ENCODE measurements around the gene MYO15B.

Gene MYO15B

GRCh38 chr17:75607086-75607485, 19.5 kb downstream of the MYO15B start:
- no peak for DNase-seq

DNA sequence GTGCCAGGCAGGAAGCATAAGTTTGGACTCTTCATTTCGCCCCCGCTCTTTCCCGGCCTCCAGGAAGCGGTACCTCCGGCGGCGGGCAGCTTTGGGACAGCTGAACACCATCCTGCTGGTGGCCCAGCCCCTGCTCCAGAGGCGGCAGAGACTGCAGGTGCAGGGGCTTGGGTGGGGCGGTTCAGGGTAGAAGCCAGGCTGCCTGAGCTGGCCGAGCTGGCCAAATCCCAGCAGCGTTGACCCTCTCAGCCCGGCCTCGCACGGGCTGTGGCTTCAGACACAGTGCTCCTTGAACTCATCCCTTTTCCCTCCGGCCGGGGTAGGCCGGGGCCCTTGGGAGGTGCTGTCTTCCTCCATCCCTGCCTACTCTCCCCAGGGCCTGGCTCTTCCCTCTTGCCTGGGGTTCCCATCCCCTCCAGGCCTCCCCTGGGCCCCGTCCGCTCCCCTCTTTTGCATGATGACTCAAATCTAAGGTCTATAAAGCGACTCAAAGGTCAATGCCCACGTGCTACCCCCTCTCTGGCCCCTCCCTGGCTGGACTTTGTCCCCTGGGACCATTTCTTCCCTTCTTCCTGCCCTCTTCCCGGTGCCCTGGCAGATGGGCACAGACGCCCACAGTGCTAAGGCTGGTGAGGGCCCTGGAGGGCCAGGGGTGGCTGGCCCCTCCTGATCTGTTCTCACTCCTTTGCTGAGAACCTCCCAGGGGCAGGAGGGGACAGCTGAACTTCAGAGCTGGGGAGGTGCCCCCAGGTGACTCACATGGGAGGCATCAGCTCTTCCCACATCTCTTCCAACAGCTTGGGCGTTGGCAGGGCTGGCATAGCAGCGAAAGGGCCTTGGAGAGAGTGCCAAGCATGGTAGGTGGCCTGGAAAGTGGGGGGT, 22.7 kb downstream of the MYO15B start:
- no peak for DNase-seq

DNA sequence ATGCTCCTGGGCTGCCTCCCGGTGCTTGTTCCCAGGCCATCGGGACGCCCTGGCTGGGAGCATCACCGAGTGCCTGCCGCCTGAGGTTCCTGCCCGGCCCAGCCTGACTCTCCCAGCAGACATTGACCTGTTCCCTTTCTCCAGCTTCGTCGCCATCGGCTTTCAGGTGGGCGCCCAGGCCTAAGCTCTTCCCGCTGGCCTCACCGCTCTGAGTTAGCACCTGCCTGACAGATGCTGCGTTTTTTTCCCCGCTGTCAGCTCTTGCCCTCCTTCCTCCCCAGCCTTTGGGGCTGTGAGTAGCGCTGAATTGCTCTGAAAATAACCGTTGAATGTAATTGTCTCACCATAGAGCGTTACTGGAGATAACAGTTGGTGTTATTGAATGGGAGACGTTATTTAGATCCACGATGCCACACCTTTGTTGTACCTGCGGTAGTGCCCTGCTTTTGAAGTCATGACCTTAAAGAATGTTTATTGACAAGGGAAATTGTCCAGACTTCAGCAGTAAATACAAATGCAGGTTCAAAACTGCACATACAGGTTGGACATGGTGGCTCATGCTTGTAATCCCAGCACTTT, 24.3 kb downstream of the MYO15B start:
- DNase-seq: peak; percentile 6

- no peak for DNase-seq
Observed at GRCh38 chr17:75612906-75613626, 25.5 kb downstream of the MYO15B start.

DNA sequence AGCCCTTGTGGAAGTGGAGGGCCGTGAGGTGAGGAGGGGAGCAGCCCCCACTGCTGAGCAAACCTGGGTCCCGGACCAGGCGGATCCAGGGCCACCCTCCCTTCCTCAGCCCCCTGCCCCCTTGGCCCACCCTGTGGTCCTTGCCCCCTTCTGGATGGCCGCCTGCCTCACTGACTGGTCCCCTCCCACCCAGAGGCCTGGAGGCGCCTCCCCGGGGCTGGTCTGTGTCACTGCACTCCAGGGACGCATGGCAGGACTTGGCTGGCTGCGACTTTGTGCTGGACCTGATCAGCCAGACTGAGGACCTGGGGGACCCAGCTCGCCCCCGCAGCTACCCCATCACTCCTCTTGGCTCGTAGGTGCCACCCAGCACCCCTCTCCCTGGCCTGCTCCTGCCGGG, 26.4 kb downstream of the MYO15B start:
- DNase-seq: no peak

- no peak for DNase-seq
Observed at GRCh38 chr17:75614556-75615270, 27.1 kb downstream of the MYO15B start.

DNA sequence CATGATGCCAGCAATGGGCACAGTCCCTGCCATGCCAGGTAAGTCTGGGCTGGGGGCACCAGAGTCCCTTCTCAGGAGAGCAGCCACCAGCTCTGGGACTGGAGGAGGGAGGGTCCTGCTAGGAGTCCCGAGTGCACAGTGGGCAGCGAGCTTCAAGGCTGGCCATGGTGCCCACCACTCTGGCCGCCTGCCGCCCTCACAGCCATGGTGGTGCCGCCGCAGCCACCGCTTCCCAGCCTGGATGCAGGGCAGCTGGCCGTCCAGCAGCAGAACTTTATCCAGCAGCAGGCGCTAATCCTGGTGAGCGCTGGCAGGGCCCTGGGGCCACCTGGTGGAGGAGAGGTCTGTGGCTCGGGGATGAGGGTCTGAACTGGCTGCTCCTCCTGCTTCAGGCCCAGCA, 27.7 kb downstream of the MYO15B start:
- DNase-seq: no peak

DNA sequence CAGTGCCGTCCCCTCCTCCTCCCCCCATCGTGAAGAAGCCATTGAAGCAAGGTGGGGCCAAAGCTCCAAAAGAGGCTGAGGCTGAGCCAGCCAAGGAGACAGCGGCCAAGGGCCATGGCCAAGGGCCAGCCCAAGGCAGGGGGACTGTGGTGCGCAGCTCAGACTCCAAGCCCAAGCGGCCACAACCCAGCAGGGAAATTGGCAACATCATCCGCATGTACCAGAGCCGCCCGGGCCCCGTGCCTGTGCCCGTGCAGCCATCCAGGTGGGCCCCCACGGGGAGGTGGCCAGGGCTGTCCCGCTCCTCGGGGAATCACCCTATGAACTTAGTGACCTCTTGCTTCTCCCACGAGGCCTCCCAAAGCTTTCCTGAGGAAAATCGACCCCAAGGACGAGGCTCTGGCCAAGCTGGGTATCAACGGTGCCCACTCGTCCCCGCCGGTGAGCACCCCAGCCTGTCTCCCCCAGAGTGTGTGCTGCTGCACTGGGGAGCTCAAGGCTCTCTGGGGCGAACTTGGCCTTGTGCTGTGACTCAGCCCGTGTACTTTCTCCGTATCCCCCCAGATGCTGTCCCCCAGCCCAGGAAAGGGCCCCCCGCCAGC, 29.0 kb downstream of the MYO15B start:
- no peak for DNase-seq

- no peak for DNase-seq
Observed at GRCh38 chr17:75617218-75617617, 29.6 kb downstream of the MYO15B start.

DNA sequence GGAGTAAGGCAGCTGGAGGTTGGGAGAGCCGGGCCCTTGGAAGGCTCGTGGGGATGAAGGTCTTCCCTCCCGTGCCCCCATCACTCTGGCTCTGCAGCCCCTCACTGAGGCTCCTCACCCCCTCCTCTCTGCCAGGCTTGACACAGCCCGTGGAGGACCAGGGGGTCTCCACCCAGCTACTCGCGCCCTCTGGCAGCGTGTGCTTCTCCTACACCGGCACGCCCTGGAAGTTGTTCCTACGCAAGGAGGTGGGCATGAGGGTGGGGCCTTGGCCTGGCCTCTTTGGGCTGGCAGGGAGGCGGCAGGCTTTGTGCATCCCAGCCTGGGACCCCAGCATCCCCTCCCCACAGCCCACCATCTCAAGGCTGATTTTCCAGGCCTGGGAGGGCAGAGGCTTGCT, 30.1 kb downstream of the MYO15B start:
- no peak for DNase-seq

DNA sequence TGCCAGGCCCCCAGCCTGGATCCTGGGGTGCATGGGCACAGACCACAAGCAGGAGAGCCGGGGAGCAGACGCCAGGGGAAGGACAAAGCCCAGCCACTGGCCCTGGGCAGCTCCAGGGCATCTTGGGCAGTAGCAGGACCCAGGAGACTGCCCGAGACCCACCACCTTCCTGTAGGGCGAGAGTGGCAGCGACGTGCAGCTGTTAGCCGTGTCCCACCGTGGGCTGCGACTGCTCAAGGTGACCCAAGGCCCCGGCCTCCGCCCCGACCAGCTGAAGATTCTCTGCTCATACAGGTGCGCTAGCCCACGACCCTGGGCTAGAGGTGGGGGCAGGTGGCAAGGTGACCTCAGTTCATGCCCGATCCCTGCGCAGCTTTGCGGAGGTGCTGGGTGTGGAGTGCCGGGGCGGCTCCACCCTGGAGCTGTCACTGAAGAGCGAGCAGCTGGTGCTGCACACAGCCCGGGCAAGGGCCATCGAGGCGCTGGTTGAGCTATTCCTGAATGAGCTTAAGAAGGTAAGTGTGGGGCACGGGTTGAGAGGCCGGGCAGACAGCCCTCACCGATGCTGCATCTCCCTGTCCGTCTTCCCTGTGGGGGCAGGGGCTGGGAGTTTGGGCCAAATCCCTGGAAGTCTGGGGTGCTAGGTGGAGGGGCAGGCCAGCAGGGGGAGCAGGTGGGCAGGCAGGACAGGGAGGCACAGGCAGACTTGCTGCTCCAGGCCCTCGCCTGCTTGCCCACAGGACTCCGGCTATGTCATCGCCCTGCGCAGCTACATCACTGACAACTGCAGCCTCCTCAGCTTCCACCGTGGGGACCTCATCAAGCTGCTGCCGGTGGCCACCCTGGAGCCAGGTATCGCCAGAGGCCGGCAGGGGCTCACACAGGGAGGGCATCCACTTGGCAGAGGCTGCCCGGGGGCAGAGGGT, 32.2 kb downstream of the MYO15B start:
- peak; percentile 44 for DNase-seq

- DNase-seq: no peak
Observed at GRCh38 chr17:75621489-75621888, 33.9 kb downstream of the MYO15B start.

DNA sequence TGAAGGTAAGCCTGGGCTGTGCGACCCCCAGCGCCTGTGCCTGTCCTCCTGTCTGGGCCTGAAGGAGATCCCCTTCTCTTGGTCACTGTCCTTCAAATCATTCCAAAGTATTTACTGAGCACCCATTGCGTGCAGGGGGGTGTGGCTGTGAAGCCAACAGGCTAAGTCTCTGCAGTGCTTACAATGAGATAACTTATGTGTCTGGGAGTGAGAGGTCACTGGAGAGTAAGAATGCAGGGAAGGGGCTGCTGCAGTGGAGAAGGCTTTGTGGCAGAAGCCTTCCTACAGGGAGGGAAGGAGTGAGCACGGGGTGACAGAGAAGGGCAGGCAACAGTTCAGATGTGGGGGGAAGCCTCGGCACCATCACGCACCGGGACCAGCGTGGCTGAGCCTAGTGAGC, 34.5 kb downstream of the MYO15B start:
- DNase-seq: no peak

DNA sequence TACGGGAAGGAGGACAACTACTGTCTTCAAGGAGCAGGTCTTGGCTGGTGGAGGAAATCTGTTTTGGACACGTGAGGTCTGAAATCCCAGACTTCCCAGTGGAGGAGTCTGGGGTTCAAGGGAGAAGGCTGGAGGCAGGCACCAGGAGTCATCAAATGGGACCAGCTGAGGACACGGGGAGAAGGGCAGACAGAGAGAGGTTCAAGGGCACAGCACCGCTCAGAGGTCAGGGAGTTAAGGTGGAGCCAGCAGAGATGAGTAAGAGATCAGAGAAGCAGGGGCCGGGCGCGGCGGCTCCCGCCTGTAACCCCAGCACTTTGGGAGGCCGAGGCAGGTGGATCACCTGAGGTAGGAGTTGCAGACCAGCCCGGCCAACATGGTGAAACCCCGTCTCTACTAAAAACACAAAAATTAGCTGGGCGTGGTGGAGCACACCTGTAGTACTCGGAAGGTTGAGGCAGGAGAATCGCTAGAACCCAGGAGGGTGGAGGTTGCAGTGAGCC, 35.2 kb downstream of the MYO15B start:
- DNase-seq: no peak

- DNase-seq: no peak
Observed at GRCh38 chr17:75623386-75623785, 35.8 kb downstream of the MYO15B start.

DNA sequence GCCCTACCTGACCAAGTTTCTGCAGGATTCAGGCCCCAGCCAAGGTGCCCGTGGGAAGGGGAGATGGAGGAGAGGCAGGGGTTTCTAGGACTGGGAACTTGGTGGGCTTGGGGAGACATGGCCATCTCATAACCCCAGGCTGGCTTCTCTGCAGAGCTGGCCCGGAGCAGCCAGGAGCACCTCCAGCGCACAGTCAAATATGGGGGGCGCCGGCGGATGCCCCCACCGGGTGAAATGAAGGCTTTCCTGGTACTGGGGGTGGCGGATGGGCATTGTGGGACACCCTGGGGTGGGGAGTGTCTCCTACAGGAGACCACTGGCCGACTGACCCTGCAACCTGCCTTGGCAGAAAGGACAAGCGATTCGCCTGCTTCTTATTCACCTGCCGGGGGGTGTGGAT, 36.4 kb downstream of the MYO15B start:
- DNase-seq: no peak

DNA sequence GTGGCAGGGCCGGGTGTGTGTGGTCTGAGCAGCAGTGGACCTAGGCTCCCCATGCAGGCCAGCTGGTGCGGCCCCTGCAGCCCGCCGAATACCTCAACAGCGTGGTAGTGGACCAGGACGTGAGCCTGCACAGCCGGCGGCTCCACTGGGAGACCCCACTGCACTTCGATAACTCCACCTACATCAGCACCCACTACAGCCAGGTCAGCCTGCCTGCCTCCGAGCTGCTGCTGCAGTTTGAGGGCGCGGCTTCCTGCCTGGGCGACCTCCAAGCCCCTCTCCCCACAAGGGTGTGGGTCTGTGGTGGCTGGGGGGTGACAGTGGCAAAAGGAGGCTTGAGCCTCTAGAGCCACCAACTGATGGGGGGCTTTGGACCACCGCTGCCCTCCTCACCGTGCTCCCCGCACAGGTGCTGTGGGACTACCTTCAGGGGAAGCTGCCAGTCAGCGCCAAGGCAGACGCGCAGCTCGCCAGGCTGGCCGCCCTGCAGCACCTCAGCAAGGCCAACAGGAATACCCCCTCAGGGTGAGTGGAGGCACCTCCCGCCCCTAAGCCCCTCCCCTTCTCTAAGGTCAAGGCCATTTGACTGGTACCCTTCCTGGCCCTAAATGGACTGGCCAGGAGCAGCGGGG, 37.2 kb downstream of the MYO15B start:
- DNase-seq: no peak

DNA sequence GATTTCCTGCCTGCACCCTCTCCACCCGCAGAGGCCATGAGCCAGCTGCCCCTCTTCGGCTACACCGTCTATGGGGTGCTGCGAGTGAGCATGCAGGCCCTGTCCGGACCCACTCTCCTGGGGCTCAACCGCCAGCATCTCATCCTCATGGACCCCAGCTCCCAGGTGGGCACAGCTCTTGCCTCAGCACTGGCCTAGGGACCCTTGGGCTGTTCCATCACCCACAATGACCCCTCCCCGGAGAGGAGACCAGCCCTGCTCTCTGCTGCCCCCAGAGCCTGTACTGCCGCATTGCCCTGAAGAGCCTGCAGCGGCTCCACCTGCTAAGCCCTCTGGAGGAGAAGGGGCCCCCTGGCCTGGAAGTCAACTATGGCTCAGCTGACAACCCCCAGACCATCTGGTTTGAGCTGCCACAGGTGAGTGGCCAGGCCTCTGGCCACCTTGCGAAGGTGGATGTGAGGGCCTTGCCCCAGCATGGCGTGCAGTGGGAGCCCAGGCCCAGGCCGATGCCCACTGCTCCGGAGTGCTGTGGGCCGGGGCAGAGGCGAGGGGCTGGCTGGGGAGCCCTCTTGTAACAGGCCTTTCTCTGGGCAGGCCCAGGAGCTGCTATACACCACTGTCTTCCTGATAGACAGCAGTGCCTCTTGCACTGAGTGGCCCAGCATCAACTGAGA, 38.4 kb downstream of the MYO15B start:
- DNase-seq: peak; percentile 45

DNA sequence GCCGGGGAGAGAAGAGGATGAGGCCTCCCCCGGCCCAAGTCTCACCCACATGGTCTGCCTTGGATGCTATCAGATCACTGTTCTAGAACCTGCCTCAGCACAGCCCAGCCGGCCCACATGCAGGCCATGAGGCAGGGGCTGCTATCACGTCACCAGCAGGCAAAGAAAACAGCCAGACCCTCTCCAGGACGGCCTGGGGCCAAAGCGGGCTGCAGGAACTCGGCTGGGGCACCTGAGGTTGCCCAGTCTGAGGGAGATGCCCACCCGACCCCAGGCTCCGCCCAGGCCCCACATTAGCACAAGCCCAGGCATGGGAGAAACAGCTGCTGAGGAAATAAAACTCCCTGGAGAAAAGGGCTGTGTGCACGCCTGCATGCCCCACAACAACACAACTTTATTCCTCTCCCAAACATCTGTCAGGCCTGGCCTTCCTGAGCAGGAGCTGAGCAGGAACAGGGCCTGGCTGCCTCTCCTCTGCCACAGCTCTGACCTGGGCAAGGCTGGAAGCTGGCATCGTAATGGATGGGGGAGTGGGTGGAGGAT, 39.0 kb downstream of the MYO15B start:
- DNase-seq: peak; percentile 94

- peak; percentile 55 for DNase-seq
Observed at GRCh38 chr17:75627094-75627493, 39.5 kb downstream of the MYO15B start.

All from NCI-H2171 (cell line).